Effector CD4-positive, alpha-beta T cell (primary cell): ENCODE measurements around the gene GOLGA1.
"Not testable (repeated sequence)": the region's sequence is repeated elsewhere in the genome, so short reads cannot be mapped to it uniquely, and the experiment has no call there.

ENCODE experiments used
- DNase-seq: peaks from one replicate; pipeline ENCODE4 v3.0.0-alpha.2; 2020

Gene GOLGA1

GRCh38 chr9:124934290-124934689 lies 6.6 kb downstream of the GOLGA1 start:
- DNase-seq: no peak

- DNase-seq: no peak
Measured at GRCh38 chr9:124932333-124932732, 8.6 kb downstream of the GOLGA1 start.

DNA sequence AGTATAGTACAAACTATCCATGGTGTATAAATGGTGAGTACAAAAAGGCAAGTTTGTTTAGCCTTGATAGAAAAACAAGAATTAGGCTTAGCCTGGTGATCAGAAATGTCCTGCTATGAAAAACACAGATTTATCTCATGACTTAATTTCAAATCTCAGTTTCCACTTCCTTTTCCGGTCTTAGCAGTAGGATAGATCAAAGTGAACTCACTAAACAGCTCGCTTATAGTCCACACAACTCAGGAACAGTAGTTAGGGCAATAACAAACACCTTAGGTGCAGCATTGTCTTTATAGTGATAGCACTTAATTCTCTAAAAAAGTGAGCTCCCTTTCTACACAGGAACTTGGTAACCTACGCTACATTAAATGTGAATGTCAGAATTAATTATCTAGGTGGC lies 11.4 kb downstream of the GOLGA1 start:
- DNase-seq: no peak

DNA sequence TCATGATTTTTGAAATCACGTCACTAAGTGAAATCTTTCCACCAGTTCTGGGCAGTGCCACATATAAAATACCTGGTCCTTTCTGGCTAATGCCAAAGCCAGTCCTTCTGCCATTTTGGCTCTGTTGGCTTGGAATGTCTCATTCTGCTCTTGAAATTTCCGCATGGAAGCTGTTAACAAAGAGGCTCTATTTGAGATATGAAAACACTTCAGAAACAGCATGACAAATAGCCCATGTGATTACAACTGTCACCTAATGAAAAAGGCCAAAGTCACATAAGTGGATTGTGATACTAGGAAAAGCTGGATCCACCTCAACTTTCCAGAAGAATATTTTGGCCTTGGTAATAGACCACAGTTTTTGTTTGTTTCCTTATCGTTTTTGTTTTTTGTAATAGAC lies 12.8 kb downstream of the GOLGA1 start:
- no peak for DNase-seq

DNA sequence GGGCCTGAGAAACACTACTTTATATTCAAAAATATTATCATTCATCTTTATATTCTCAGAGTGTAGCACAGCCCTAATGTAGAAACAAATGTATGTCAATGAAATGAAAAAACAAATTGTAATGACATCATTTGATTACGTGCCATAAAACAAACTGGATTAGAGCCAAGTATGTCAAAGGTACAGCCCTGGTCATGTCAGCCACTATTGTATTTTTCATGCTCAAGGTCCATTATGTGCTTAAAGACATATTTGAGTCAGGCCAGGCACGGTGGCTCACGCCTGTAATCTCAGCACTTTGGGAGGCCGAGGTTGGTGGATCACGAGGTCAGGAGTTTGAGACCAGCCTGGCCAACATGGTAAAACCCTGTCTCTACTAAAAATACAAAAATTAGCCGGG lies 20.5 kb downstream of the GOLGA1 start:
- DNase-seq: not testable (repeated sequence)

GRCh38 chr9:124914753-124915405 lies 26.0 kb downstream of the GOLGA1 start:
- no peak for DNase-seq

GRCh38 chr9:124913378-124913777 lies 27.5 kb downstream of the GOLGA1 start:
- DNase-seq: no peak

GRCh38 chr9:124911766-124912165 lies 29.1 kb downstream of the GOLGA1 start:
- no peak for DNase-seq

GRCh38 chr9:124908098-124908497 lies 32.8 kb downstream of the GOLGA1 start:
- DNase-seq: no peak

- no peak for DNase-seq
Measured at GRCh38 chr9:124906966-124907365, 33.9 kb downstream of the GOLGA1 start.

DNA sequence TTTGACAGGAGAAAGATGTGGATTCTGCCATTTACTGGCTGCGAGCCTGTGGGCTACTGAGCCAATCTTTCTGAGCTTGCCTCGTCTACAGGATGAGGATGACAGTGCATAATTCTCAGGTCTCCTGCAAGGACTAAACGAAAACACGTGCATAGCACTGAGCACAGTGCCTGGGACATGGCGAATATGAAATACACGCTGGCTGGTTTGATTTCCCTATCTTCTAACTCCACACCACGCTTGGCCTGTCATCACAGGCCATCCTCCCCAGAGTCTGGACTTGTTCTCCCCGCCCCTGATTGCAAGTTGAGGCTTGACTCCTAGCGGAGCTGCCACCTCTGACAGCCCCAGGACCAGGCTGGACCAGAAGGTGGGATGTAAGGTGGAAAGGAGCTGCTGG lies 41.0 kb downstream of the GOLGA1 start:
- no peak for DNase-seq

DNA sequence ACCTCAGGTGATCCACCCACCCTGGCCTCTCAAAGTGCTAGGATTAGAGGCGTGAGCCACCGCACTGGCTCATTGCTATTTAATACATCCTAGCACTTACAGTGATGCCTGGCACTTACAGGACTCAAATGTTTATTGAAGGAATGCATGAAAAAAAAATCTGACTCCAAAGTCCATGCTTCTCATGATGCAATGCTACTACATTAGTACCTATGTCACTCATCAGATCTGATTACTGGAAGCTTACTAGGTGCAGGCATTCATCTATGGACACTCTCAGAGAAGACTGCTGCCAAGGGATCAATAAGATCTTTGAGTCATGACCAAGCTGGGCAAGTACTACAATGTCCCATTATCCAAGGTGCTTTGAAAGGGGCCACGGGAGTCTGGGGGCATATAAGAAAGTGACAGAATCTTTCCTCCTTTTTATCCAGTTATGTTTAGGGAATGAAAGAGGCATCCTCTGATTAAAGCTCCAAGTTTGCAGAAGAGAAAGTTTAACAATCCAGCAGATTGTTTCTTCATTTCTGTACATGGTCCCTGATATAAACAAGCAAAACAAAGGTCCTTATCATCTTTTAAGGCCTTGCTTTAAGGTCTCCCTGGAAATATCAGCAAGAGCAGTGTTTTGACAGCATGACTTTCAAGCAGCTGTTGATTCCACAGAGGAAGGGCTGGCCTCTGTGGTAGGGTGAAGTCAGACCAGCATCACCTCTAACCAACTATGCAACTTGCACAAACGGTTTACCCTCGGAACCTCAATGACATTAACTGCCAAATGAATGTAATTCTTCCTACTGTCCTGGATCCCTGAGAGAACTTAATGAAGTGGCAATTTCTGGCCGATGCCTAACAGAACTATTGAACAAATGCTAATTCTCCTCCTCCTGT lies 43.1 kb downstream of the GOLGA1 start:
- DNase-seq: no peak

- no peak for DNase-seq
Measured at GRCh38 chr9:124894741-124895170, 46.1 kb downstream of the GOLGA1 start.

GRCh38 chr9:124894035-124894740 lies 46.7 kb downstream of the GOLGA1 start:
- DNase-seq: no peak

DNA sequence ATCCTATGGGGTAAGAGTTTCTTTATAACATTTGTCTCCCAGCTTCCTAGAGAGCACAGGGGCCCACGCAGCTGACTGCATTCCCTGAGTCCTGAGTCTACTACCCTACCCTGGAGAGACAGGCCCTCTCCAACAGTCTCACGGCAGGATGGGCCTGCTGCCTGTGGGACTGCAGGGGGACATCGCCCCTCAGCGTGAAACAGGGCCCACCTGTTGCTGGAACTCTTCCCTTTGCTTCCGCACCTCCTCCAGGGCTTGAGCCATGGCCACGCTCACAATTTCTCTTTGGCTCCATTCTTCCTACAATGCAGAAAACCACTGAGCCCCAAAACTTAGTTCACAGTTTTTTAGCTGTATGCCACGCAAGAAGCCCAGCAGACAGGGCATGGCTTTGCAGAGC lies 50.7 kb downstream of the GOLGA1 start:
- DNase-seq: no peak

DNA sequence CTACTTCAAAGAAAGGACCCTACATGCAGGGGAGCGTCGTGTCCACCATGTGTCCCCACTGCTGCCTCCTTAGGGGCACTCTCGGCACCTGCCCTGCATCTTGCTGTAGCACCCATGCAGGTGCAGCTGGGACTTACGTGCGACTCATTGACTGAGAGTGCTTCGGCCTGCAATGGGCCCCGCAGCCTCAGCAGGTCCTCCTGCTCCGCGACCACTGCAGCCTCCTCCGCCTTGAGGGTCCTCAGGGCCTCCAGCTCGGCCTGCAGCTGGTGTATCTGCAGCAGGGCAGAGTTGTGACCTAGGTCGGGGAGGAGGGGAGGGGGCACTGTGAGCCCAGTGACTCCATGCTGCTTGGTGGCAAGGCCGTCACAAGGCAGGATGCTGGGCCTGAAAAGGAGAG lies 51.9 kb downstream of the GOLGA1 start:
- DNase-seq: no peak

DNA sequence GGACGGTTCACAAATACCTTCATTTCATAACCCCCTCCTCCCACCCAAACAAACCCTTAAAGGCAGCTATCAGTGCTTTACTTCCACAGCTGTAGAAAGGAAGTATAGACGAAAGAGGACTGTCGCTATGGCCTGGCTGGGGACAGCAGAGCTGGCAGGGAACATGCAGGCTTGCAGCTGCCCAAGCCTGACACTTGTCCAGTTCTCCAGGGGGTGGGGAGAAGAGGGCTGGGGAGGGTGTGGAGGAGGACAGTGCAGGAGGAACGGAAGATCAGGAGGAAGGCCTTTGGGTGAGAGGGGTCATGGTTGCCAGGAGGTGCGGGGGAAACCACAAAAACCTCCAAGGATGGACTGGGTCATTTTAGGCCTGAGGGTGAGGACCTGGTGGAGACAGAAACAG lies 53.1 kb downstream of the GOLGA1 start:
- no peak for DNase-seq

- DNase-seq: no peak
Measured at GRCh38 chr9:124886866-124887492, 53.9 kb downstream of the GOLGA1 start.

DNA sequence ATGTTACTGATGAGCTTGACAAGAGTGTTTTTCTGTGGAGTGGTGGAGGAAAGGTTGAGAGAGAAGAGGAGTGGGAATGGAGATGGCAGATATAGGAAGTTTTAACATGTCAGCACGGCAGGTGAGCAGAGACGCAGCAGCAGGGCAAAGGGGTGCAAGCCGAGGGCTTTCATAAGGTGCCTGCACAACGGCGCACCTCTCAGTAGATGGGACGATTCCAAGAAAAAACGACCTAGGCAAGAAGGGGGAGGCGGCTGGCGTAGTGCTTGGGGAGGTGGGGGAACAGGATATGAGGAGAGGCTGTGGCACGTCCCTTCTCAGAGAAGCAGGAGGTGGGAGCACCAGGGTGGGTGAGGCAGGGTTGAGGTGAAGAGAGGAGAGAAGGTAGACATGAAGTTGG lies 54.4 kb downstream of the GOLGA1 start:
- DNase-seq: no peak

GRCh38 chr9:124885551-124885950 lies 55.3 kb downstream of the GOLGA1 start:
- no peak for DNase-seq

- DNase-seq: no peak
Measured at GRCh38 chr9:124884376-124884775, 56.5 kb downstream of the GOLGA1 start.

GRCh38 chr9:124882231-124882630 lies 58.7 kb downstream of the GOLGA1 start:
- no peak for DNase-seq

GRCh38 chr9:124881138-124881743 lies 59.6 kb downstream of the GOLGA1 start:
- DNase-seq: no peak
